ENCODE data around the gene NDUFA6. TPM values are rescaled to one million over a fixed set of nuclear protein-coding genes. Genes with fewer than 3 reads are reported as not detected.

The NDUFA6 gene
- total and polyA plus RNA-seq, 2 of the 13 experiments (the other 11 are each of a cell fraction or from before 2014, with no cell fraction given) = 68.5 to 87.8 TPM

- TF ChIP-seq ZNF407 (CRISPR knock-in tag; IDR thresholded peaks at IDR 0.05; ENCODE audit: not compliant biosample characterization) = no peak
- no peak for TF ChIP-seq ZFP91 (CRISPR knock-in tag; IDR thresholded peaks at IDR 0.05; ENCODE audit: borderline replicate concordance)
- TF ChIP-seq ZNF138 (CRISPR knock-in tag; IDR thresholded peaks at IDR 0.05; ENCODE audit: low read depth) = no peak
- TF ChIP-seq HOMEZ (CRISPR knock-in tag; IDR thresholded peaks at IDR 0.05; ENCODE audit: low read depth) = no peak
These were observed 48.8 kb downstream of the NDUFA6 start (continued) for GRCh38 chr22:42041784-42042183.

Measured in HepG2 (cell line).